Stomach (tissue), 4 donors: ENCODE data around the gene CELSR3.

Experiments
- POLR2A ChIP-seq, 4 donors: fragments of 450-650 bp; IDR thresholded peaks; one replicate each; pipeline ENCODE4 v1.6.1; 2016; ENCODE audit warnings: antibody characterized with exemption in 4 of 4, control low read depth in 2 of 4, mild to moderate bottlenecking in 1 of 4, moderate library complexity in 1 of 4
- TF ChIP-seq, protein P1 (sequence below), 7 experiments: fragments of 450-650 bp in 4 of 7; fragments of 200-600 bp in 3 of 7; sonication (generic) in 3 of 7; IDR thresholded peaks; one replicate each; pipeline ENCODE4 v1.5.1; 2016 to 2019; ENCODE audit warnings: antibody characterized with exemption in 7 of 7, control low read depth in 2 of 7, mild to moderate bottlenecking in 1 of 7

DNA sequence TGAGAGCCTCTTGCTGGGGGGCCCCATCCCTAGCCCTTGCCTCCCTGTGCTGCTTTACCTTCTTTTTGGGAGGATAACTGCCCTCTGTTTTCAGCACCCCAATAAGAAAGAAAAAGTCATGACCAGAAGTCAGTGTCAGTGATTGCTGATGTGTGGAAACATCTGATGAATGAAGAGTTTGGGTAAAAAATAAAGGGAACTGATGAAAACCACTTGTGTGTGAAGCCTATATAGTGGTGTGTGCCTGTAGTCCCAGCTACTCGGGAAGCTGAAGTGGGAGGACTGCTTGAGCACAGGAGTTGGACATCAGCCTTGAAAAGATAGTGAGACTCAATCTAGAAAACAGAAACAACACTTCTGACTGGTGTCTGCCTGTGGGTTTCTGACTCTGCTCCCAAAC lies 9.8 kb upstream of the CELSR3 start:
- TF ChIP-seq, protein P1, sequence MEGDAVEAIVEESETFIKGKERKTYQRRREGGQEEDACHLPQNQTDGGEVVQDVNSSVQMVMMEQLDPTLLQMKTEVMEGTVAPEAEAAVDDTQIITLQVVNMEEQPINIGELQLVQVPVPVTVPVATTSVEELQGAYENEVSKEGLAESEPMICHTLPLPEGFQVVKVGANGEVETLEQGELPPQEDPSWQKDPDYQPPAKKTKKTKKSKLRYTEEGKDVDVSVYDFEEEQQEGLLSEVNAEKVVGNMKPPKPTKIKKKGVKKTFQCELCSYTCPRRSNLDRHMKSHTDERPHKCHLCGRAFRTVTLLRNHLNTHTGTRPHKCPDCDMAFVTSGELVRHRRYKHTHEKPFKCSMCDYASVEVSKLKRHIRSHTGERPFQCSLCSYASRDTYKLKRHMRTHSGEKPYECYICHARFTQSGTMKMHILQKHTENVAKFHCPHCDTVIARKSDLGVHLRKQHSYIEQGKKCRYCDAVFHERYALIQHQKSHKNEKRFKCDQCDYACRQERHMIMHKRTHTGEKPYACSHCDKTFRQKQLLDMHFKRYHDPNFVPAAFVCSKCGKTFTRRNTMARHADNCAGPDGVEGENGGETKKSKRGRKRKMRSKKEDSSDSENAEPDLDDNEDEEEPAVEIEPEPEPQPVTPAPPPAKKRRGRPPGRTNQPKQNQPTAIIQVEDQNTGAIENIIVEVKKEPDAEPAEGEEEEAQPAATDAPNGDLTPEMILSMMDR (IDR thresholded peaks at IDR 0.05), result no peak
- TF ChIP-seq POLR2A (IDR thresholded peaks at IDR 0.05), result no peak
